GM12872 (cell line): ENCODE data around the gene CCHCR1.

Experiments used
- CTCF ChIP-seq: IDR thresholded peaks from 3 replicates; pipeline ENCODE4 v1.5.1; 2011; ENCODE audit warnings: low read depth, mild to moderate bottlenecking, low read length, moderate library complexity; ENCODE audit not compliant: insufficient read depth

CCHCR1 gene

GRCh38 chr6:31152781-31153180 is 4.8 kb downstream of the CCHCR1 start:
- no peak for TF ChIP-seq CTCF

- TF ChIP-seq CTCF: no peak
Observed at GRCh38 chr6:31149827-31150447, 7.7 kb downstream of the CCHCR1 start.

GRCh38 chr6:31145386-31145785 is 12.2 kb downstream of the CCHCR1 start:
- TF ChIP-seq CTCF: no peak

GRCh38 chr6:31144970-31145340 is 12.6 kb downstream of the CCHCR1 start:
- no peak for TF ChIP-seq CTCF

- TF ChIP-seq CTCF: no peak
Observed at GRCh38 chr6:31144296-31144969, 13.2 kb downstream of the CCHCR1 start.

- no peak for TF ChIP-seq CTCF
Observed at GRCh38 chr6:31143148-31143547, 14.5 kb downstream of the CCHCR1 start.

GRCh38 chr6:31142361-31142761 is 15.2 kb downstream of the CCHCR1 start:
- no peak for TF ChIP-seq CTCF
